HAP-1 (cell line): ENCODE measurements around the gene RPL10.

Experiments used
- DNase-seq, 2 experiments: peaks; one replicate each; pipeline ENCODE4 v3.0.0-alpha.2; 2016 to 2020; ENCODE audit warnings: low spot score in 2 of 2
- H3K27me3 ChIP-seq: fragments of 250-450 bp; sonication (Bioruptor Pico); 2 replicates; pipeline ENCODE4 v1.5.1; 2020; ENCODE audit warnings: low read depth, mild to moderate bottlenecking, moderate library complexity
- H3K36me3 ChIP-seq: fragments of 250-450 bp; sonication (Bioruptor Pico); replicated peaks from 2 replicates; pipeline ENCODE4 v1.5.1; 2020; ENCODE audit warnings: mild to moderate bottlenecking
- H3K4me1 ChIP-seq: fragments of 250-450 bp; sonication (Bioruptor Pico); 2 replicates; pipeline ENCODE4 v1.5.1; 2020; ENCODE audit warnings: mild to moderate bottlenecking
- H3K4me3 ChIP-seq: fragments of 250-450 bp; sonication (Bioruptor Pico); 2 replicates; pipeline ENCODE4 v1.5.1; 2020; ENCODE audit warnings: mild to moderate bottlenecking, moderate library complexity
- H3K9me3 ChIP-seq: fragments of 250-450 bp; sonication (Bioruptor Pico); 2 replicates; pipeline ENCODE4 v1.5.1; 2020; ENCODE audit warnings: mild to moderate bottlenecking, moderate library complexity
- in situ Hi-C: fragments of 300-500 bp; cut with MboI; formaldehyde crosslinking; loops from 3 replicates; pipeline ENCODE4 v1.14.3; 2020; ENCODE audit warnings: low sequenced_read_pairs, inconsistent platforms, mixed read lengths

The RPL10 gene

DNA sequence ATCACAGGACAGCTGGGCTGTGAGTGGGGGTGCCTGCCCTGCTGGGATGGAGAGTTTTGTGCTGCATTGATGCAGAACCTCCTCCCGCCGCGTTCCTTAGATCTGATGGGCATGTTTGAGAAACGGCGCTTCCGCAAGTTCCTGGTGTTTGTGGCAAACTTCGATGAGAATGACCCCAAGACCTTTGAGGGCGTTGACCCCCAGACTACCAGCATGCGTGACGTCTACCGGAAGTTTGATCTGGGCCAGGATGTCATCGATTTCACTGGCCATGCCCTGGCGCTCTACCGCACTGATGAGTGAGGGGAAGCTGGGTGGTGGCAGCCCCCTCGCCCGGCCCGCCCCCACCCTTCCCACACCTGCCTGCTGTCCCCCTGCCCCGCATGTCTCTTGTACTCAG lies 41.7 kb downstream of the RPL10 start:
- H3K4me3 ChIP-seq, result no peak overlapping the region
- DNase-seq, result no peak
- H3K36me3 ChIP-seq, result peaks cover 64% of the 10 kb centered on the region
- in situ Hi-C loops, result no loop called here
- H3K4me1 ChIP-seq, result peaks cover 13% of the 10 kb centered on the region
- H3K9me3 ChIP-seq, result no peaks in the 10 kb centered on the region
- H3K27me3 ChIP-seq, result no peaks in the 10 kb centered on the region

DNA sequence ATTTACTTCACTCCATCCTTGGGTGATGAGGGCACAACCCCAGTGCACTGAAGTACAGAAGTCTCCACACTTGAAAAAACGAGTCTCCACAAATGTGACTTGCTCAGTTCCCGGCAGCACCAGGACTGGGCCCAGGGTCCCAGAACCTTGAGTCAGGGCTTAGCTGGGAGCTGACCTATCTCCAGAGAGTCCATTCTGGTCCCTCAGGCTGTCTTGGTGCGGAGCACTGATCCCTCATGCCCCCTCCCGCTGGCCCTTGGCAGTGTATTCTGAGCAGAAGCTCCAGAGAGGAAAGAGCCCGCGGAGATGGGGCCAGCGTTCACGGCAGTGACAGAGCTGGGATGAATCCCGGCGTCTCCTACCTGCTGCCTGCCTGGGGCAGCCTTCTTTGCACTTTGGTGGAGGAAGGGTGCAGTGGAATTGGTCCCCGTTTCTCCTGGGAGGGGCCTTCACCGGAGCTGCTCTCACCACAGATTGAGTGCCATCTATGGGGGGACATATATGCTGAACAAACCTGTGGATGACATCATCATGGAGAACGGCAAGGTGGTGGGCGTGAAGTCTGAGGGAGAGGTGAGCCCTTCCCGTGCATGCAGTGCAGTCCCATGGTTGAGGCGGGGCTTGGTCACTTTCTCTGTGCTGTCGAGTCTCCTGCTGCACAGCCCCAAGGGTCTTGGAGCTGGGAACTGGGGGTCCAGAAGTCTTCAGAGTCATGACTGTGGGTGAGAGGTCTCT lies 42.6 kb downstream of the RPL10 start:
- Histone ChIP-seq H3K4me1 (peaks cover 16% of the 10 kb centered on the region), H3K36me3 (peaks cover 59% of the 10 kb centered on the region), H3K27me3 (no peaks in the 10 kb centered on the region), H3K9me3 (no peaks in the 10 kb centered on the region), H3K4me3 (no peak overlapping the region)
- in situ Hi-C loops, result no loop called here
- DNase-seq, result no peak

- DNase-seq, result no peak
- Histone ChIP-seq H3K4me3 (no peak overlapping the region), H3K27me3 (no peaks in the 10 kb centered on the region), H3K4me1 (peaks cover 11% of the 10 kb centered on the region), H3K9me3 (no peaks in the 10 kb centered on the region), H3K36me3 (peaks cover 60% of the 10 kb centered on the region)
- in situ Hi-C loops, result no loop called here
Measured at GRCh38 chrX:154441564-154441963, 43.4 kb downstream of the RPL10 start.

- in situ Hi-C loops, result no loop called here
- H3K4me3 ChIP-seq, result no peak overlapping the region
- H3K36me3 ChIP-seq, result peaks cover 66% of the 10 kb centered on the region
Measured at GRCh38 chrX:154441984-154442707, 44.0 kb downstream of the RPL10 start.

DNA sequence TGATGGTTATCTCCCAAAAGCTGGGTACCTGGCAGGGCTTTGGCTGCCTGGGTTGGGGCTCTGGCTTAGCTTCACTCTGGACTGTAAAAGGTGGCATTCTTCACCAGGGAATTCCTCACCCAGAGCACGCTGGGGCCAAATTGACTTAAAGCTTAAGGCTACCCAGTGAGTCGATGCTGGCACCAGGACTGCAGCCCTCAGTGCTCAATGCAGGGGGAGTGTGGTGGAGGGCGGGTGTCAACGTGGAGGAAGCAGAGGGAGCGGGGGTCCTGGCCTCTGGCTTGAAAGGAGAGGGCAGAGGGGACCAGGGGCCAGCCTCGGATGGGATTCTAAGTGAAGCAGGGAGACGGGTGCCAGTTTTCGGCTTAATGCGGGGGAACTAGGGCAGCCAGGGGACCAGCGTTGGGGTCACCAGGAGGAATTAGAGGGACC lies 45.3 kb downstream of the RPL10 start:
- peaks cover 11% of the 10 kb centered on the region for H3K4me1 ChIP-seq
- DNase-seq, result no peak
- no peaks in the 10 kb centered on the region for H3K27me3 ChIP-seq
- peaks cover 71% of the 10 kb centered on the region for H3K36me3 ChIP-seq
- in situ Hi-C loops, result no loop called here
- no peaks in the 10 kb centered on the region for H3K9me3 ChIP-seq
- H3K4me3 ChIP-seq, result peak overlapping the region; percentile 30

More at GRCh38 chrX:154441984-154442707, 44.0 kb downstream of the RPL10 start:
- Histone ChIP-seq H3K27me3 (no peaks in the 10 kb centered on the region), H3K9me3 (no peaks in the 10 kb centered on the region), H3K4me1 (peaks cover 11% of the 10 kb centered on the region)
- no peak for DNase-seq

DNA sequence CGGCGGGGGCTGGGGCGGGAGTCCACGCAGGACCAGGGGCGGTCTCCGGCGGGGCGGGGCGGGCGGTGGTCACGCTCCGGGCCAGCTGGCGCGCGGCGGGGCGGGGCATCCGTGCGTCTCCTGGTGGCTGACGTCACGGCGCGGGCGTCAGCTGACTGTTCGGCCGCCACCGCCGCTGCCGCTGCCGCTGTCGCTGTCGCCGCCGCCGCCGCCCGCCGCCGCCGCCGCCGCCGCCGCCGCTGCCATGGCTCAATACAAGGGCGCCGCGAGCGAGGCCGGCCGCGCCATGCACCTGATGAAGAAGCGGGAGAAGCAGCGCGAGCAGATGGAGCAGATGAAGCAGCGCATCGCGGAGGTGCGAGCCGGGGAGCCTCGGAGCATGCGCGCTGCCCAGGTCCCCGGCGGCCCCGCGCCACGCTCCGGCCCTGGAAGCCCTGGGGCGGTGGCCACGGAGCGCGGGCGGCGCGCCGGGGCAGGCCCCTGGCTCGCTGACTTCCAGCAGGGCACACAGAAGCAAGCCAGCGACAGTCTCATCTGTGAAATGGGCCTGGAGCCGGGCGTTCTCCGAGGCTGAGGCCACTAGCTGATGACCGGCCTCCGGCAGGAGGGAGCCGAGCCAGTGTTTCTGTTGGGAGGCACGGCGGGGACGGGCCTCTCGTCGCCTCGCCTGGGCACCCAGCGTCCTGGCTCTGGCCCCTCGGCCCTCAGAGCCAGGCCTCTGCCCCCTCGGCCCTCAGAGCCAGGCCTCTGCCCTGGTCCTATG lies 46.0 kb downstream of the RPL10 start, which contains the start of gene FAM50A:
Gene FAM50A (plus strand): TSS at position 150 of the 763 bp plus-strand sequence. CDS start 95 bp downstream, at position 245.
- DNase-seq, result peak; percentile 67 to 88
- H3K4me1 ChIP-seq, result peaks cover 11% of the 10 kb centered on the region
- peaks cover 71% of the 10 kb centered on the region for H3K36me3 ChIP-seq
- peak within 1 kb of the TSS; percentile 62 for H3K4me3 ChIP-seq
- in situ Hi-C loops, result no loop called here
- H3K27me3 ChIP-seq, result no peaks in the 10 kb centered on the region
- no peaks in the 10 kb centered on the region for H3K9me3 ChIP-seq

GRCh38 chrX:154444755-154445246 lies 46.6 kb downstream of the RPL10 start:
- Histone ChIP-seq H3K4me3 (peak overlapping the region; percentile 62), H3K27me3 (no peaks in the 10 kb centered on the region), H3K36me3 (peaks cover 71% of the 10 kb centered on the region), H3K9me3 (no peaks in the 10 kb centered on the region), H3K4me1 (peaks cover 11% of the 10 kb centered on the region)
- in situ Hi-C loops, result no loop called here
- no peak for DNase-seq

GRCh38 chrX:154445776-154446175 lies 47.6 kb downstream of the RPL10 start:
- Histone ChIP-seq H3K27me3 (no peaks in the 10 kb centered on the region), H3K4me1 (peaks cover 11% of the 10 kb centered on the region), H3K36me3 (peaks cover 73% of the 10 kb centered on the region), H3K9me3 (no peaks in the 10 kb centered on the region), H3K4me3 (no peak overlapping the region)
- in situ Hi-C loops, result no loop called here
- DNase-seq, result no peak

- H3K9me3 ChIP-seq, result no peaks in the 10 kb centered on the region
- in situ Hi-C loops, result no loop called here
Measured at GRCh38 chrX:154446430-154446829, 48.3 kb downstream of the RPL10 start.

GRCh38 chrX:154448484-154448883 lies 50.3 kb downstream of the RPL10 start:
- H3K36me3 ChIP-seq, result peaks cover 57% of the 10 kb centered on the region
- H3K4me1 ChIP-seq, result peaks cover 8% of the 10 kb centered on the region
- H3K27me3 ChIP-seq, result no peaks in the 10 kb centered on the region
- H3K9me3 ChIP-seq, result no peaks in the 10 kb centered on the region
- in situ Hi-C loops, result no loop called here
- H3K4me3 ChIP-seq, result no peak overlapping the region
- no peak for DNase-seq

More at GRCh38 chrX:154446430-154446829, 48.3 kb downstream of the RPL10 start:
- Histone ChIP-seq H3K27me3 (no peaks in the 10 kb centered on the region), H3K36me3 (peaks cover 74% of the 10 kb centered on the region), H3K4me3 (no peak overlapping the region), H3K4me1 (peaks cover 11% of the 10 kb centered on the region)
- DNase-seq, result no peak

DNA sequence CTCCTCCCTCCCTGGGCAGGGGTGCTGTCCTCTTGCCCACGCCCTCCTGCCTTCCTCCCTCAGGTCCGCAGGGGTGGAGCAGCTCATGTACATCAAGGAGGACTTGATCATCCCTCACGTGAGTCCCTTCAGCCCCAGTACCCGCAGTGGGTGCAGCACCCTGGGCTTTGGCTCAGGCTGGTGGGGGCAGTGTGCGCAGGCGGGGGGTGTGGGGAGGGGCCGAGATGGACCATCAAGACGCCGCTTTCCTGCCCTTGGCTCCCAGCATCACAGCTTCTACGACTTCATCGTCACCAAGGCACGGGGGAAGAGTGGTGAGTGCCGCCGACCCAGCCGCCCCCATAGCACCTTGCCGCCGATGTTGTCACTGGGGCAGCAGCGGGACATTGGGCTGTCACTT lies 51.4 kb downstream of the RPL10 start:
- Histone ChIP-seq H3K36me3 (peaks cover 56% of the 10 kb centered on the region), H3K4me1 (peaks cover 5% of the 10 kb centered on the region), H3K27me3 (no peaks in the 10 kb centered on the region), H3K4me3 (no peak overlapping the region), H3K9me3 (no peaks in the 10 kb centered on the region)
- DNase-seq, result no peak
- in situ Hi-C loops, result no loop called here

- no peaks in the 10 kb centered on the region for H3K4me1 ChIP-seq
- H3K9me3 ChIP-seq, result no peaks in the 10 kb centered on the region
- no peak overlapping the region for H3K4me3 ChIP-seq
- H3K27me3 ChIP-seq, result no peaks in the 10 kb centered on the region
- in situ Hi-C loops, result no loop called here
- no peak for DNase-seq
- peaks cover 56% of the 10 kb centered on the region for H3K36me3 ChIP-seq
Measured at GRCh38 chrX:154450312-154450711, 52.1 kb downstream of the RPL10 start.
